Ovary (tissue), 9 donors: ENCODE measurements around the gene BRD4. TPM values are rescaled to one million over a fixed set of nuclear protein-coding genes. Genes with fewer than 3 reads are reported as not detected.

Source experiments
- DNase-seq, 5 donors: peaks; one replicate each; pipeline ENCODE4 v3.0.0-alpha.2; 2019 to 2020
- H3K27ac ChIP-seq, 2 donors: fragments of 200-600 bp; one replicate each; pipeline versions ENCODE4 v1.5.1 to v1.8.0; 2019 to 2022
- H3K27me3 ChIP-seq: fragments of 200-600 bp; one replicate; pipeline ENCODE4 v1.8.0; 2022
- H3K36me3 ChIP-seq: fragments of 200-600 bp; sonication (generic); one replicate; pipeline ENCODE4 v1.5.1; 2019
- H3K4me1 ChIP-seq: one replicate; pipeline ENCODE4 v1.8.1; 2013; ENCODE audit warnings: mild to moderate bottlenecking, moderate library complexity; ENCODE audit not compliant: insufficient read depth
- H3K4me3 ChIP-seq: fragments of 200-600 bp; sonication (generic); one replicate; pipeline ENCODE4 v1.5.1; 2017
- H3K9me3 ChIP-seq, 2 donors: fragments of 200-600 bp in 1 of 2; sonication (generic) in 1 of 2; one replicate each; pipeline versions ENCODE4 v1.5.1 to v1.8.1; 2013 to 2019; ENCODE audit warnings: mild to moderate bottlenecking in 1 of 2, moderate library complexity in 1 of 2
- EP300 ChIP-seq: sonication (generic); formaldehyde crosslinking; IDR thresholded peaks from one replicate; pipeline ENCODE4 v1.6.1; 2017; ENCODE audit warnings: antibody characterized with exemption
- POLR2A ChIP-seq: fragments of 450-650 bp; IDR thresholded peaks from one replicate; pipeline ENCODE4 v1.6.1; 2017; ENCODE audit warnings: antibody characterized with exemption, mild to moderate bottlenecking, moderate library complexity
- WGBS, 3 donors: extraction: QIAGEN DNeasy Blood & Tissue Kit in 1 of 3; methylation state at CpG; one replicate each; pipeline versions ENCODE4 v1.1.5 to v1.1.7; 2013 to 2017; 5-methylcytosine and 5-hydroxymethylcytosine counted together
- intact Hi-C, 4 donors: fragments of 100-400 bp; cut with DNase I; formaldehyde crosslinking; loops; one replicate each; pipeline versions ENCODE4 v1.11.0 to v1.15.1; 2022 to 2023
- polyA plus RNA-seq, 2 donors: library from polyadenylated mRNA; stranded (reverse); fragments of 200-250 nt in 1 of 2; fragments of 350-450 nt in 1 of 2; fragmentation: Illumina TruSeq in 1 of 2; extraction: RNeasy Lipid Tissue Mini Kit (QIAGEN cat#74804) in 1 of 2; gene quantifications; one replicate each; pipeline ENCODE4 v1.2.3, GENCODE V29; 2013 to 2014
- total RNA-seq, 7 donors: library from RNA; depleted of rRNA in 2 of 7; stranded (reverse); fragments of >200 nt in 2 of 7; fragmentation: NEBNext Ultra II Directional in 3 of 7; extraction: Animal tissue kit (Norgen Biotek cat#: 25700) in 3 of 7; gene quantifications; one replicate each; pipeline versions ENCODE4 v1.1.0 to v1.2.4, GENCODE V29; 2016 to 2023
- TF ChIP-seq, protein P1 (sequence below), 3 donors: fragments of 450-650 bp in 2 of 3; fragments of 200-600 bp in 1 of 3; IDR thresholded peaks; one replicate each; pipeline versions ENCODE4 v1.5.1 to v1.8.0; 2016 to 2022; ENCODE audit warnings: antibody characterized with exemption in 3 of 3, mild to moderate bottlenecking in 1 of 3
- donor health status: DM: no; HTN: no; CAD: no; lungs with moderate emphysema.
- donor health status: DM: no; HTN: no; CAD: no.
- donor health status: Bipolar disorder and iron deficiency.
- donor health status: DM: yes; HTN: yes; CAD: no.
- donor health status: DM: no; HTN: no; CAD: no.
- donor health status: DM: yes; HTN: yes; CAD: no.

The BRD4 gene
- total and polyA plus RNA-seq, 9 donors, result 19.6 to 127 (median 90.4) TPM

DNA sequence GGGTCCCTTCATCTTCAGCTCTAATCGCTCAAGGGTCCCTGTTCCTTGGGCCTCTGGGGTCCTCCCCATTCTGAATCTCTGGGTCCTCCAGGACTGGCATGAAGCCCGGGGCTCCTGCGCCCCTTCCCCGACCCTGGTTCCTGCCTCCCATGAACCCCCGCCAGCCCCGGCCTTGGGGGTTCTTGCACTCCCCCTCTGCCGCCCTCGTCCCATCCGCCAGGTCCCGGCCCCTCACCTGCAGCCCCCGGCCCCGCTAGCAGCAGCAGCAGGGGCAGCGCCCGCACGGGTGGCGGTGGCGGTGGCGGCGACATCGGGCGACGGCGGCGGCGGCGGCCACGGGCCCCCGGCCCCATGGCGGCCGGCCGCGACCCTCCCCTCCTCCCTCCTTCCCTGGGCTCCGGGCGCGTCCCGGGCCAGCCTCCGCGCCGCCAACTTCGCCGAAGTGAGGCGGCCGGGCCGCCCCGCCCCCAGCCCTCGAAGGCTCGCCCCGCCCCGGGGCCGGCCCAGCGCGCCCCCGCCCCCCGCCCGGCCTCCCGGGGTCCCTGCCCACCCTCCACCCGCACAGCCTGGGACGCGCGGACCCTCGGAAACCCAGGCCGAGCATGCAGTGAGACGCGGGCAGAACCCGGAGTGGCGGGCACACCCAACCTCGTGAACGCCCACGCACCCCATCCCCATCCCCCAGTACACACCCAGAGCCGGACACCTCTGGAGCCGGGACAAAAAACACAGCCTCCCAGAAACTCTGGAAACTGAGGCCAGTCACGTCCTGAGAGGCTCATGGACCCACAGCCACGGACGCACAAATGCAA is 131.6 kb downstream of the BRD4 start, which contains the start of gene NOTCH3:
Gene NOTCH3 (minus strand): TSS at position 443 of the 812 bp plus-strand sequence. CDS start 90 bp downstream, at position 353.
- DNase-seq, result peak in 1 of 5 donors; percentile 54
- peak within 1 kb of the TSS; percentile 24 to 27 for H3K27ac ChIP-seq
- H3K4me1 ChIP-seq, result no peaks in the 10 kb centered on the region
- H3K36me3 ChIP-seq, result no peaks in the 10 kb centered on the region
- intact Hi-C loops, result no loop called here
- H3K9me3 ChIP-seq, result no peaks in the 10 kb centered on the region
- peak within 1 kb of the TSS; percentile 27 for H3K4me3 ChIP-seq
- no peaks in the 10 kb centered on the region for H3K27me3 ChIP-seq
- 1 to 2% (median 2%) methylated on average over 43 to 74 of the region's 74 CpGs for WGBS, 3 donors
- TF ChIP-seq, protein P1, sequence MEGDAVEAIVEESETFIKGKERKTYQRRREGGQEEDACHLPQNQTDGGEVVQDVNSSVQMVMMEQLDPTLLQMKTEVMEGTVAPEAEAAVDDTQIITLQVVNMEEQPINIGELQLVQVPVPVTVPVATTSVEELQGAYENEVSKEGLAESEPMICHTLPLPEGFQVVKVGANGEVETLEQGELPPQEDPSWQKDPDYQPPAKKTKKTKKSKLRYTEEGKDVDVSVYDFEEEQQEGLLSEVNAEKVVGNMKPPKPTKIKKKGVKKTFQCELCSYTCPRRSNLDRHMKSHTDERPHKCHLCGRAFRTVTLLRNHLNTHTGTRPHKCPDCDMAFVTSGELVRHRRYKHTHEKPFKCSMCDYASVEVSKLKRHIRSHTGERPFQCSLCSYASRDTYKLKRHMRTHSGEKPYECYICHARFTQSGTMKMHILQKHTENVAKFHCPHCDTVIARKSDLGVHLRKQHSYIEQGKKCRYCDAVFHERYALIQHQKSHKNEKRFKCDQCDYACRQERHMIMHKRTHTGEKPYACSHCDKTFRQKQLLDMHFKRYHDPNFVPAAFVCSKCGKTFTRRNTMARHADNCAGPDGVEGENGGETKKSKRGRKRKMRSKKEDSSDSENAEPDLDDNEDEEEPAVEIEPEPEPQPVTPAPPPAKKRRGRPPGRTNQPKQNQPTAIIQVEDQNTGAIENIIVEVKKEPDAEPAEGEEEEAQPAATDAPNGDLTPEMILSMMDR (IDR thresholded peaks at IDR 0.05), result no peak
- no peak for TF ChIP-seq POLR2A
- no peak for TF ChIP-seq EP300

DNA sequence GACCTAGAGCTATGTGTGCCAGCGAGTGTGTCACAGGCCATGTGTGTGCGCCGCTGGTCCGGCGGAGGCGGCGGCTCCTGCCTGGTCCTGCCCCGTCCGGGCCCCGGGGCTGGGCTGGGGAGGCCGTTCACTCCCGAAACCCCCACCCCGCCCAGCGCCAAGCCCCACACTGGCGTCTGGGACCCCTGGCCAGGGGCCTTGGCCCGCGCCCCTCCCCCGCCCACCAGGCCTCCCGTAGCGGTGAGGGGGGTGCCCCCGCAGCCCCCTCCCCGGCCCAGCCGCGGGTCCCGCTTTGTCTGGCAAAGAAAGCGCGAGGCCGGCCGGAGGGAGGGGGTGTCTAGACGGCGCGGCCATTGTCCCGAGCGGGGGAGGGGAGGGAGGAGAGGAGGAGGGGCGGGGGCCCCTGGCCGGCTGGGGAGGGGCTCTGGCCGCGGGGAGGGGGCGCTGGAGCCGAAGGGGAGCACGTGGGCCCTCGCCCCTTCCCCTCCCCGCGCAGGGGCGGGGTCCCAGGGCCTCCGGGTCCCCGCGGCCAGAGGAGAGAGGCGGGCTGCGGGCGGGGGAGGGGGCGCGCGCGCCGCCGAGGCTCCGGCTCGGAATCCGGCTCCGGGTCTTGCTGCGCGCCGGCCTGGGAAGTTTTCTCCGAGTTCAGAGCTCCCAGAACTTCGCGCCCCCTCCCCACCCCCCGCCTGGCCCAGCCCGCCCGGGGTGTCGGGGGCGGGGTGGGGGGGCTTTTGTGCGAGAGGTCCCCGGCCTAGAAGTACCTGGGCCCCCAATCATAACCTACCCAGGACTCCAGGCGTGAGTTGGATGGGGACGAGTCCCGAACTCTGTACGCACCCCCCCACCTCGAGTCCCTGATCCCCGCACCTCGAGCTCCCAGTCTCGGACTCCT is 132.4 kb downstream of the BRD4 start:
- no peaks in the 10 kb centered on the region for H3K9me3 ChIP-seq
- peak in 2 of 5 donors; percentile 51 to 75 for DNase-seq
- no peaks in the 10 kb centered on the region for H3K36me3 ChIP-seq
- TF ChIP-seq EP300, result no peak
- TF ChIP-seq, protein P1 (IDR thresholded peaks at IDR 0.05), result no peak
- TF ChIP-seq POLR2A, result no peak
- intact Hi-C loops, result loop anchor here in 1 of 4 donors (5.0 kb wide), 1 partner anchor 52 kb away; no protein-coding TSS in a partner anchor
- H3K4me3 ChIP-seq, result peak overlapping the region; percentile 27
- 4 to 6% (median 5%) methylated on average over 25 to 76 of the region's 82 CpGs for WGBS, 3 donors
- H3K27me3 ChIP-seq, result no peaks in the 10 kb centered on the region
- H3K27ac ChIP-seq, result peak overlapping the region; percentile 22 to 27
- no peaks in the 10 kb centered on the region for H3K4me1 ChIP-seq

DNA sequence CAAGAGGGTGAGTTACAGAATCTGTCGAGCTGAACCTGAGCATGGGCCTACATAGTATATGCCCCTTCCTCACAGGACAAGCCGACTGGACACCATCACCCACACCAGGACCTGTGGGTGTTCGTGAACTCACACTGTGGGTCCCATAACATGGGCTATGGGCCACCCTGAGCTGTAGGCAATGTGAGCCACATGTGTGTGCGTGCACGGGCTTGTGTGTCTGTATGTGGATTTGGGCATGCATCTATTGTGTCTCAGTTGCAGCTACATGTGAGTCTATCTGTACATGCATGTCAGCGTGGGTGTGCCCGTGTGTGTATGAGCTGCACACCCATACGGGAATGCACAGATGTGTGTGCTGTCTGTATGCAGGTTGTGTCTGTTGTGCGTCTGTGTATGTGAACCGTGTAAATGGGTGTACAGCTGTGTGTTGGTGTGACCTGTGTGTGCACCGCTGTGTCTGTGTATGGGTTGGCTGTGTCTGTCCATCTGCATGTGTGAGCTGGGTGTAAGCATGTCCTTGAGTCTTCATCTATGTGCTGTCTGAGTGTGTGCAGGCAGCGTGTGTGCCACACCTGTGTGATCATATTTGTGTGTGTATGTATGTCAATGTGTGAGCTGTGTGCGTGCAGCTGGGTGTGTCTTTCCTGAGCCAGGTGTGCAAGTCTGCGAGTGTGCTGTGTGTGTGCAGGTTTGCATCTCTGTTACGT is 133.2 kb downstream of the BRD4 start:
- DNase-seq, result no peak
- no peaks in the 10 kb centered on the region for H3K4me1 ChIP-seq
- peak overlapping the region in 1 of 2 donors; percentile 22 for H3K27ac ChIP-seq
- WGBS, 3 donors, result 70 to 76% (median 72%) methylated on average over 15 of the region's 15 CpGs
- TF ChIP-seq POLR2A (no peak), EP300 (no peak)
- TF ChIP-seq, protein P1 (IDR thresholded peaks at IDR 0.05), result no peak
- no peaks in the 10 kb centered on the region for H3K9me3 ChIP-seq
- no peaks in the 10 kb centered on the region for H3K36me3 ChIP-seq
- intact Hi-C loops, result loop anchor here in 1 of 4 donors (5.0 kb wide), 1 partner anchor 53 kb away; no protein-coding TSS in a partner anchor
- H3K27me3 ChIP-seq, result no peaks in the 10 kb centered on the region
- no peak overlapping the region for H3K4me3 ChIP-seq

DNA sequence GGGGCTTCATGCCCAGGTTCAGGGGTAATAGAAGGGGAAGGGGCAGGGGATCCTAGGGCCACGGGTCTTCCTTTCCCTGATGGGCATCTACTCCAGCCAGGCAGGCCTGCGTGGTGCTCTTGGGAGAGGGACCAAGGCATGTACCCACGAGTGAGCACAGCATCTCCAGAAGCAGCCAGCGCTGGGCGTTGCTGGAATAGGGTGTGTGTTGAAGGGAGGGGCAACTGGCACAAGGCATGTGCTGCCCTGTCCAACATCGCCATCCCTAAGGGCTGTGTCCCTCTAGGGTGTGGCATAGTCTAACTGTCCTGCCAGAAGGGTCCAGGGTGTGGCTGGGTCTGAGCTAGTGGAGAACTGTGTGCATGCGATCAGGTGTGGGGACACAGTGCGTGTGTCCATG is 134.4 kb downstream of the BRD4 start:
- Histone ChIP-seq H3K27ac (no peak overlapping the region), H3K4me1 (no peaks in the 10 kb centered on the region)
- intact Hi-C loops, result loop anchor here in 1 of 4 donors (5.0 kb wide), 1 partner anchor 54 kb away; no protein-coding TSS in a partner anchor

More for the DNA sequence above, 134.4 kb downstream of the BRD4 start:
- H3K4me3 ChIP-seq, result no peak overlapping the region
- H3K9me3 ChIP-seq, result no peaks in the 10 kb centered on the region
- TF ChIP-seq POLR2A (no peak), EP300 (no peak)
- TF ChIP-seq, protein P1 (IDR thresholded peaks at IDR 0.05), result no peak
- 51 to 55% (median 51%) methylated on average over 8 of the region's 8 CpGs for WGBS, 3 donors
- no peaks in the 10 kb centered on the region for H3K36me3 ChIP-seq
- H3K27me3 ChIP-seq, result no peaks in the 10 kb centered on the region
- no peak for DNase-seq
